HCT116 (cell line): ENCODE results near the gene TMEM209. TPM values are rescaled to one million over a fixed set of nuclear protein-coding genes. Genes with fewer than 3 reads are reported as not detected.

Experiments
- ATAC-seq: fragments of 200-7000 bp; cut with Tn5 transposase; 2 replicates; pipeline ENCODE4 v1.9.1; 2020; ENCODE audit warnings: mild to moderate bottlenecking, moderate library complexity
- BruUV-seq: library from RNA; stranded (reverse); fragments of 400-500 nt; replicated peaks from 2 replicates; lab custom pipeline; 2021; lab: Mats Ljungman, UMichigan
- CTCF ChIA-PET: fragments of 300-600 bp; sonication (Branson Sonifier 250); formaldehyde crosslinking; loops from one replicate; lab custom pipeline; 2021; ENCODE audit warnings: antibody characterized with exemption; lab: Charles Lee
- POLR2A ChIA-PET: fragments of 300-600, 350-600 bp; sonication (Branson Sonifier 250); formaldehyde crosslinking; loops from one replicate; lab custom pipeline; 2021; ENCODE audit warnings: antibody characterized with exemption; lab: Charles Lee
- RAD21 ChIA-PET, 2 experiments: fragments of 300-600 bp; sonication (Branson Sonifier 250); formaldehyde crosslinking; loops; one replicate each; lab custom pipeline; 2023; ENCODE audit warnings: low total read pairs in 2 of 2; ENCODE audit not compliant: uncharacterized antibody in 2 of 2, unreplicated experiment in 2 of 2, low non-redundant PET in 1 of 2; lab: Charles Lee
- DNase-seq: peaks from one replicate; pipeline ENCODE4 v3.0.0-alpha.2; 2010; ENCODE audit warnings: low read depth, low spot score
- H2AFZ ChIP-seq: fragments of 200-600 bp; shearing (Covaris generic), sonication (generic); 2 replicates; pipeline ENCODE4 v1.6.1; 2017; ENCODE audit warnings: low read depth, mixed run types, mixed read lengths, antibody characterized with exemption, low read length; ENCODE audit not compliant: poor library complexity, severe bottlenecking
- H3K27ac ChIP-seq: 2 replicates; pipeline ENCODE4 v1.5.1; 2012; ENCODE audit warnings: low read depth, low read length
- H3K27me3 ChIP-seq: fragments of 200-600 bp; sonication (generic); 2 replicates; pipeline ENCODE4 v1.6.1; 2016; ENCODE audit warnings: mixed run types, low read length, mixed read lengths; ENCODE audit not compliant: insufficient read depth
- H3K36me3 ChIP-seq, 2 experiments: fragments of 200-500 bp in 1 of 2; fragments of 200-600 bp in 1 of 2; sonication (Bioruptor generic) in 1 of 2; sonication (generic) in 1 of 2; 2 replicates each; pipeline versions ENCODE4 v1.5.1 to v1.6.1; 2014 to 2016; ENCODE audit warnings: low read length in 2 of 2, inconsistent platforms in 1 of 2, mixed read lengths in 1 of 2, mixed run types in 1 of 2; ENCODE audit not compliant: insufficient read depth in 2 of 2, control insufficient read depth in 1 of 2
- H3K4me1 ChIP-seq, 2 experiments: fragments of 200-600 bp in 1 of 2; sonication (generic) in 1 of 2; 2 replicates each; pipeline versions ENCODE4 v1.5.1 to v1.6.1; 2012 to 2017; ENCODE audit warnings: low read length in 2 of 2, inconsistent platforms in 1 of 2, mild to moderate bottlenecking in 1 of 2, mixed read lengths in 1 of 2, mixed run types in 1 of 2, moderate library complexity in 1 of 2; ENCODE audit not compliant: insufficient read depth in 2 of 2, control insufficient read depth in 1 of 2
- H3K4me2 ChIP-seq: fragments of 200-600 bp; sonication (generic); 2 replicates; pipeline ENCODE4 v1.6.1; 2017; ENCODE audit warnings: mixed run types, low read length, mixed read lengths
- H3K4me3 ChIP-seq, 2 experiments: fragments of 200-600 bp in 1 of 2; sonication (generic) in 1 of 2; replicated peaks in 1 of 2; 2 replicates each; pipeline ENCODE4 v1.5.1; 2011 to 2016; ENCODE audit warnings: low read length in 2 of 2, control low read depth in 1 of 2, low read depth in 1 of 2, mild to moderate bottlenecking in 1 of 2, mixed read lengths in 1 of 2, mixed run types in 1 of 2
- H3K79me2 ChIP-seq: fragments of 200-600 bp; sonication (generic); 2 replicates; pipeline ENCODE4 v1.6.1; 2017; ENCODE audit warnings: mild to moderate bottlenecking, mixed run types, low read length, moderate library complexity, mixed read lengths; ENCODE audit not compliant: insufficient read depth
- H3K9ac ChIP-seq: fragments of 200-600 bp; sonication (generic); 2 replicates; pipeline ENCODE4 v1.6.1; 2016; ENCODE audit warnings: low read length, mixed read lengths
- H3K9me2 ChIP-seq: fragments of 200-600 bp; sonication (generic), shearing (Covaris generic); 2 replicates; pipeline ENCODE4 v1.6.1; 2017; ENCODE audit warnings: mixed run types, mild to moderate bottlenecking, moderate library complexity; ENCODE audit not compliant: insufficient read depth
- H3K9me3 ChIP-seq, 2 experiments: fragments of 200-500 bp in 1 of 2; fragments of 200-600 bp in 1 of 2; sonication (Bioruptor generic) in 1 of 2; sonication (generic) in 1 of 2; 2 replicates each; pipeline ENCODE4 v1.6.1; 2014 to 2017; ENCODE audit warnings: low read length in 2 of 2, mixed read lengths in 2 of 2, inconsistent platforms in 1 of 2, low read depth in 1 of 2, mild to moderate bottlenecking in 1 of 2, mixed run types in 1 of 2, moderate library complexity in 1 of 2; ENCODE audit not compliant: control insufficient read depth in 1 of 2, insufficient read depth in 1 of 2
- H4K20me1 ChIP-seq: fragments of 200-600 bp; sonication (generic), shearing (Covaris generic); 2 replicates; pipeline ENCODE4 v1.6.1; 2017; ENCODE audit warnings: mixed run types, mild to moderate bottlenecking, moderate library complexity; ENCODE audit not compliant: insufficient read depth
- CBX3 ChIP-seq: IDR thresholded peaks from 2 replicates; pipeline ENCODE4 v1.6.1; 2012; ENCODE audit warnings: low read depth
- CEBPB ChIP-seq: IDR thresholded peaks from 2 replicates; pipeline ENCODE4 v1.6.1; 2012; ENCODE audit warnings: low read depth
- CTCF ChIP-seq, 3 experiments: fragments of 200-600 bp in 1 of 3; sonication (generic) in 1 of 3; IDR thresholded peaks in 2 of 3; conservative IDR thresholded peaks in 1 of 3; 2 replicates each; pipeline ENCODE4 v1.5.1; 2012 to 2017; ENCODE audit warnings: low read depth in 2 of 3, low read length in 2 of 3, antibody characterized with exemption in 1 of 3, borderline replicate concordance in 1 of 3, control low read depth in 1 of 3, mild to moderate bottlenecking in 1 of 3, mixed read lengths in 1 of 3, mixed run types in 1 of 3, moderate library complexity in 1 of 3; ENCODE audit not compliant: insufficient read depth in 1 of 3
- EGR1 ChIP-seq: IDR thresholded peaks from 2 replicates; pipeline ENCODE4 v1.6.1; 2012; ENCODE audit warnings: low read depth
- EZH2 ChIP-seq: fragments of 200-600 bp; sonication (generic); IDR thresholded peaks from 2 replicates; pipeline ENCODE4 v1.6.1; 2017; ENCODE audit warnings: antibody characterized with exemption, mixed run types
- EZH2phosphoT487 ChIP-seq: fragments of 200-600 bp; IDR thresholded peaks from 2 replicates; pipeline ENCODE4 v1.6.1; 2018; ENCODE audit warnings: antibody characterized with exemption, borderline replicate concordance
- JUND ChIP-seq: IDR thresholded peaks from 2 replicates; pipeline ENCODE4 v1.6.1; 2012
- POLR2A ChIP-seq: IDR thresholded peaks from 2 replicates; pipeline ENCODE4 v1.7.0; 2011; ENCODE audit warnings: borderline replicate concordance; ENCODE audit not compliant: insufficient read depth, insufficient read length; ENCODE audit errors: extremely low read depth
- SIN3A ChIP-seq: IDR thresholded peaks from 2 replicates; pipeline ENCODE4 v1.6.1; 2012; ENCODE audit warnings: low read depth
- SRF ChIP-seq: IDR thresholded peaks from 2 replicates; pipeline ENCODE4 v1.6.1; 2012; ENCODE audit warnings: low read depth
- ZNF274 ChIP-seq: fragments of 200-500 bp; sonication (Bioruptor generic); IDR thresholded peaks from 2 replicates; pipeline ENCODE4 v1.6.1; 2014; ENCODE audit warnings: mild to moderate bottlenecking, low read depth, low read length, inconsistent platforms
- intact Hi-C: fragments of 100-400 bp; cut with micrococcal nuclease; formaldehyde crosslinking; loops from 2 replicates; pipeline ENCODE4 v1.10.0; 2022
- total RNA-seq: library from RNA; stranded (reverse); gene quantifications from one replicate; pipeline ENCODE4 v1.2.1, GENCODE V29; 2021; ENCODE audit not compliant: unreplicated experiment
- TF ChIP-seq, protein P1 (sequence below): IDR thresholded peaks from 2 replicates; pipeline ENCODE4 v1.6.1; 2012; ENCODE audit warnings: low read depth

TMEM209 gene
- total RNA-seq, 1 experiment from 2014 or later, result 35.8 TPM

- H3K4me2 ChIP-seq, result no peak overlapping the region
Measured at GRCh38 chr7:130141884-130142653, 63.1 kb downstream of the TMEM209 start.

More at GRCh38 chr7:130141884-130142653, 63.1 kb downstream of the TMEM209 start:
- ChIA-PET CTCF (no interaction called here), POLR2A (no interaction called here), RAD21 (no interaction called here)
- H2AFZ ChIP-seq, result no peak overlapping the region
- TF ChIP-seq JUND, result no peak
- TF ChIP-seq CTCF (IDR thresholded peaks at IDR 0.05 in 2 of 3, conservative IDR thresholded peaks at IDR 0.05 in 1 of 3; ENCODE audit: borderline replicate concordance in 1 of 3, insufficient read depth in 1 of 3, low read depth in 2 of 3, low read length in 2 of 3), result no peak
- no peak for TF ChIP-seq SRF
- no peak for TF ChIP-seq ZNF274
- TF ChIP-seq POLR2A, result no peak
- no peak for TF ChIP-seq EZH2
- no peak for TF ChIP-seq SIN3A
- no peak for TF ChIP-seq EZH2phosphoT487
- TF ChIP-seq, protein P1, sequence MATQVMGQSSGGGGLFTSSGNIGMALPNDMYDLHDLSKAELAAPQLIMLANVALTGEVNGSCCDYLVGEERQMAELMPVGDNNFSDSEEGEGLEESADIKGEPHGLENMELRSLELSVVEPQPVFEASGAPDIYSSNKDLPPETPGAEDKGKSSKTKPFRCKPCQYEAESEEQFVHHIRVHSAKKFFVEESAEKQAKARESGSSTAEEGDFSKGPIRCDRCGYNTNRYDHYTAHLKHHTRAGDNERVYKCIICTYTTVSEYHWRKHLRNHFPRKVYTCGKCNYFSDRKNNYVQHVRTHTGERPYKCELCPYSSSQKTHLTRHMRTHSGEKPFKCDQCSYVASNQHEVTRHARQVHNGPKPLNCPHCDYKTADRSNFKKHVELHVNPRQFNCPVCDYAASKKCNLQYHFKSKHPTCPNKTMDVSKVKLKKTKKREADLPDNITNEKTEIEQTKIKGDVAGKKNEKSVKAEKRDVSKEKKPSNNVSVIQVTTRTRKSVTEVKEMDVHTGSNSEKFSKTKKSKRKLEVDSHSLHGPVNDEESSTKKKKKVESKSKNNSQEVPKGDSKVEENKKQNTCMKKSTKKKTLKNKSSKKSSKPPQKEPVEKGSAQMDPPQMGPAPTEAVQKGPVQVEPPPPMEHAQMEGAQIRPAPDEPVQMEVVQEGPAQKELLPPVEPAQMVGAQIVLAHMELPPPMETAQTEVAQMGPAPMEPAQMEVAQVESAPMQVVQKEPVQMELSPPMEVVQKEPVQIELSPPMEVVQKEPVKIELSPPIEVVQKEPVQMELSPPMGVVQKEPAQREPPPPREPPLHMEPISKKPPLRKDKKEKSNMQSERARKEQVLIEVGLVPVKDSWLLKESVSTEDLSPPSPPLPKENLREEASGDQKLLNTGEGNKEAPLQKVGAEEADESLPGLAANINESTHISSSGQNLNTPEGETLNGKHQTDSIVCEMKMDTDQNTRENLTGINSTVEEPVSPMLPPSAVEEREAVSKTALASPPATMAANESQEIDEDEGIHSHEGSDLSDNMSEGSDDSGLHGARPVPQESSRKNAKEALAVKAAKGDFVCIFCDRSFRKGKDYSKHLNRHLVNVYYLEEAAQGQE, result no peak
- TF ChIP-seq CEBPB, result no peak
- no peak for TF ChIP-seq EGR1
- TF ChIP-seq CBX3, result no peak
- ATAC-seq (no peak), DNase-seq (no peak)
- no peaks in the 10 kb centered on the region for H3K9me2 ChIP-seq
- H3K4me3 ChIP-seq, result no peak overlapping the region
- no peaks in the 10 kb centered on the region for H3K79me2 ChIP-seq
- no peaks in the 10 kb centered on the region for H4K20me1 ChIP-seq
- intact Hi-C loops, result no loop called here
- H3K4me1 ChIP-seq, result peaks cover 18 to 30% of the 10 kb centered on the region in 2 experiments
- BruUV-seq, result no TSS peak
- H3K36me3 ChIP-seq, result no peaks in the 10 kb centered on the region
- H3K9ac ChIP-seq, result no peak overlapping the region
- H3K27ac ChIP-seq, result no peak overlapping the region
- H3K9me3 ChIP-seq, result no peaks in the 10 kb centered on the region
- no peaks in the 10 kb centered on the region for H3K27me3 ChIP-seq
